HG02870 (cell line): ENCODE measurements around the gene BMPR1B.
"Not testable (repeated sequence)": the region's sequence is repeated elsewhere in the genome, so short reads cannot be mapped to it uniquely, and the experiment has no call there.

Experiments used
- ATAC-seq: cut with Tn5 transposase; IDR thresholded peaks from one replicate; pipeline ENCODE4 v1.9.1; 2021; ENCODE audit warnings: mild to moderate bottlenecking, moderate library complexity; ENCODE audit not compliant: unreplicated experiment

Gene BMPR1B

DNA sequence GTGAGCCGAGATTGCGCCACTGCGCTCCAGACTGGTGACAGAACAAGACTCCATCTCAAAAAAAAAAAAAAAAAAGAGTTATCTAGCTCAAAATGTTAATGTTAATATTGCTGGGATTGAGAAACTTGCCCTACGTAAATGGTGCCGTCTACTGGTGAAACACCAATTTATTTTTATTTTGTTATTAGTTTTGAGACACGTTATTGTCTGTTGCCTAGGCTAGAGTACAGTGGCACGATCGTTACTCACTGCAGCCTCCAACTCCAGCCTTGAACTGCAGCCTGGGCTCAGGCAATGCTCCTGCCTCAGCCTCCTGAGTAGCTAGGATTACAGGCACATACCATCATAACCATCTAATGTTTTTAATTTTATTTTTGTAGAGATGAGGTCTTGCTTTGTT, 262.8 kb downstream of the BMPR1B start:
- no peak for ATAC-seq

DNA sequence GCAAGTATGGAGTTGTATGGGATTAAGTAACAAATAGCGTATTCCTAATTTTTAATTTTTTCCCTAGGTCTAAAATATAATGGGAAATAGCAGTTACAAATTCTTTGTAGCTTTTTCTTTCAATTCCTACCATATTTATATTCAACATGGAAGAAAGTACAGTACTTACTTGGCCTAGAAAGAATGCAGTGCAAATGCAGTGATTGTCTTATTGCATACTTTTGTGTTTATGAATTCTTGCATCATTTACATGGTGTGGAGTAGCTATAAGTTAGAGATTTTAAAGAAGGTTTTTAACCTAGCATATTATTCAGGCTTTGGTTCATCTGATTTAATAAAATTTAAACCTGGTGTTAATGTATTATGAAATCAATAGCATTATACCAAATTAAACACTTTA, 263.3 kb downstream of the BMPR1B start:
- no peak for ATAC-seq

DNA sequence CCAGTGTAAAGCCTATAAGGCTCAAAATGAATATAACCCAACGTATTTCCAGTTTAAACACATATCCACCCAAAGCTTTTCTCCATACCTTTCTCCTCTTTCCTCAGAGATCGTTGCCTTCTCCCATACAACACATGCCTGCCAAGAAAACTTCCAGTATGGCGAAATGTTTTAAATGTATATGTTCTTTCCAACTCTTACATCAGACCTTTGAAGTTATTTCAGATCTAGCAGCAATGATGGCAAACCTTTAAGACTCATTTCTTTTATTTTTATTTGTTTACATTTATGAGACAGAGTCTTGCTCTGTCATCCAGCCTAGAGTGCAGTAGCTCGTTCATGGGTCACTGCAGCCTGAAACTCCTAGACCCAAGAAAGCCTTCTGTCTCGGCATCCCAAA, 265.4 kb downstream of the BMPR1B start:
- no peak for ATAC-seq

DNA sequence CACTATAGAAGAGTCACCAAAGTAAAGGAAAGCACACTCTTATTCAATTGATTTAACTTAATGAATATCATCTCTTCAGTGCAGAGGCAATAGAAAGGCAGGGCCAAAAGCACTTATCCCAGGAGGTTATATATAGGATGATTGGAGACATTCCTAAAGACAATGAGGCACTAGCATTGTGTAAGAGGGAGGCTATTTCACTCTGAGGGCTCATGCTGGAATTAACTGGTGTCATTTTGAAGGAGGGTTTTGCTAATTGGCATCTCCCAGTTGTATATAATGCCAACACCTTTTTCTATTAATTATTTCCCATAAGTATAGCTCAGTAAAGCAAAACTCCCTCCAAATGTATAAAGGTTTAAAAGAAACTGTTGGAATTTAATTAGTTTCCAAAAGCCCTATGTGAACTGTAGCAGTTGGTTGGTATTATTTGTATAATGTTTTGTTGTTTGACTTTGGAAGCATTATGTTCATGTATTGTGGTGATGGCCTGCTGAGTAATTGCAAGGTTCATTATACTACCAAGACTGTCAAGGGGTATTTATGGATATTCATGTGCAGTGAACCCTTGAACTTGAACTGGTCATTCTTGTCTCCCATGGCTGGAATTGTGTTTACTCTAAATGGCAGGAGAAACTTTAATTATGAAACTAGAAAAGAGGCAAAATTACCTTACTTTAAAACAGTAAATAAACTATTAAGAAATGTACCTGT, 270.3 kb downstream of the BMPR1B start:
- no peak for ATAC-seq

DNA sequence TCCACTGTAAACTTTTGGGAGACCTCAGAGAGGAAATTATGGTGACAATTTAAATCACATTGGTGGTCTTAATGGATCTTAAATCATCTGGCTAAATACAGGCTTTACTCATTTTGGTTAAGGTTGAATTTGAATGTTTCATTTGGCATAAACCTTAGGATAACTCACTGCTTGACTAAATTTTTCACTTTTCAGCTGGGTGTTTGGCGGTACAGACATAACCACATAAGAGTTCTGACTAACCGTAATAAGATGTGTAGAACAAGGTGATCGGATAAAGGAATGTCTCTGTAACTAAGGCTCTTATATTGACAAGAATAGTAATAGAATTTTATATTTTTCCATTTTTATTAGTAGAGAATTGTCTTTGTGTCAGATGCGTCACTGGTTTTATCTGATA, 281.0 kb downstream of the BMPR1B start:
- ATAC-seq, result no peak

DNA sequence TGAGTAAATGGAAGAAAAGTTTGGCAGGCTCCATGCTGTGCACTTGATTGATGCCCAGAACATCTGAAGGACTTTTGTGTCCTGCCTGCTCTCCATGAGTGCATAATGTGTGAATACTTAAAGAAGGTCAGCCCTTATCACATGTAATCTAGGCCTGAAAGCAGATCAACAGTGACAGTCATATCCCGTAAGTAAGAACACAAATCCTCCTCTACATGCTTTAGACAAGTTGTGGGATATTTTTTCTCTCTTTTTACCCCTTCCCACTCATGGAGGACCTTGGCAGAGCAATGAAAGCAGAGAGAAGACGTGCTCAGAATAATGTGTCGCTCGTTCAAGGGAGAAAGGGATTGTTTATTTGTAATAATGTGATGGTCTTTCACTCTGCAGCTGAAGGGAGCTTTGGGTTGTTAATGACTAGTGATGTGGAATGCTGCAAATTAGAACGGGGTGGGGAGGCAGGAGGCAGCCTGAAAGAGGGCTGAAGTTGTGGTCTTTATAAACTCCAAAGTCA, 286.6 kb downstream of the BMPR1B start:
- no peak for ATAC-seq

DNA sequence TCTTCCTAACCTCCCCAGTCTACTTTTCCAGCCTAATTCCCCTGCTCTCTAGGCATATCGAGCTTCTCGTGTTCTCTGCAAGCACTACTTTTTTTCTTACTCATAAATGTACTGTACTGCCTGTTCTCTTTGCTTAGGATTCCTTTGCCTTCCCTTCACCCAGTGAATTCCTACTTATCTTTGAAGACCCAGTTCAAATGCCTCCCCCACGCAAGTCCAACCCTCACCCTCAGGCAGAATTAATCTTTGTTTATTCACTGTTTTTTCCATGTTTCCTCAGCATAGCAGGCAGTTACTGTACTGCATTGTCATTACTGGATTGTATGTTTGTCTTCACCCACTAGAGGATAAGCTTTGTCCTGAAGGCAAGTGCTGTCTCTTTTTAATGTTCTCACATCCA, 287.7 kb downstream of the BMPR1B start:
- ATAC-seq, result no peak

DNA sequence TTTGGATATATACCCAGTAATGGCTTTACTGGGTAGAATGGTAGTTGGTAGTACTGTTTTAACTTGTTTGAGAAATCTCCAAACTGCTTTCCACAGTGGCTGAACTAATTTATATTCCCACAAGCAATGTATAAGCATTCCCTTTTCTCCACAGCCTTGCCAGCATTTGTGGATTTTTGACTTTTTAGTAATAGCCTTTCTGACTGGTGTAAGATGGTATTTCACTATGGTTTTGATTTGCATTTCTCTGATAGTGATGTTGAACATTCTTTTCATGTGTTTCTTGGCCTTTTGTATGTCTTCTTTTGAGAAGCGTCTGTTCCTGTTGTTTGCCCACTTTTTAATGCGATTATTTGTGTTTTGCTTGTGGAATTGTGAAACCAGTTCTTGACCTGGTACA, 290.5 kb downstream of the BMPR1B start:
- no peak for ATAC-seq

DNA sequence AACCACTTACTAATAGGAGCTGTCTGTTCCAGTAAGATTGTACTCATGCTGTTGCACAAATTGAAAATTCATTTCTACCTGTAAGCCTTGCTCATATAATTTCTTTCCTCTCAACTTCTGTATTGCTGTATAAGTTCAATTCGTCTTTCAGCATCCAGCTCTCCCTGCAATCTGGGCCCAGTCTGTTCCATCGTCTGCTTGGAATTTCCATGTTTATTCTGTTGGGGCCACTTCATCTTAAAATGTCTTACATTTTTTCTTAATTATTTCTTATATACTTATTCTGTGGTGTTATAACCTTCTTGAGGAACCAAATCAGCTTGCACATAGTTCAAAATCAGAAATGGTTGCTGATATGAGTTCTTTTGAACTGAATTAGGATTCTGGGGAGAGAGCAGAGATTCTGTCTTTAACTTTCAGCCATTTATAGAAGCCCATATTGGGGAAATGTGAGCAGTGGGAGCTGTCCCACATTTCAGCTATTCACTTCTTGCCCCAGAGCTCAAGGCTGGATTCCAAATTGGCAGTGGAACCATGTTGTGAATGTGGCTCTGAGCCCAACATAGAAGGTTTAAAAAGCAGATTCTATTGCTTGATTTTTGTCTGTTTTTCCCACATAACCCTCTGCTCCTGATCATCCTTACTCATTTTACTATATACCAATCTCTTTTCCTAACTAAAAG, 291.9 kb downstream of the BMPR1B start:
- no peak for ATAC-seq

DNA sequence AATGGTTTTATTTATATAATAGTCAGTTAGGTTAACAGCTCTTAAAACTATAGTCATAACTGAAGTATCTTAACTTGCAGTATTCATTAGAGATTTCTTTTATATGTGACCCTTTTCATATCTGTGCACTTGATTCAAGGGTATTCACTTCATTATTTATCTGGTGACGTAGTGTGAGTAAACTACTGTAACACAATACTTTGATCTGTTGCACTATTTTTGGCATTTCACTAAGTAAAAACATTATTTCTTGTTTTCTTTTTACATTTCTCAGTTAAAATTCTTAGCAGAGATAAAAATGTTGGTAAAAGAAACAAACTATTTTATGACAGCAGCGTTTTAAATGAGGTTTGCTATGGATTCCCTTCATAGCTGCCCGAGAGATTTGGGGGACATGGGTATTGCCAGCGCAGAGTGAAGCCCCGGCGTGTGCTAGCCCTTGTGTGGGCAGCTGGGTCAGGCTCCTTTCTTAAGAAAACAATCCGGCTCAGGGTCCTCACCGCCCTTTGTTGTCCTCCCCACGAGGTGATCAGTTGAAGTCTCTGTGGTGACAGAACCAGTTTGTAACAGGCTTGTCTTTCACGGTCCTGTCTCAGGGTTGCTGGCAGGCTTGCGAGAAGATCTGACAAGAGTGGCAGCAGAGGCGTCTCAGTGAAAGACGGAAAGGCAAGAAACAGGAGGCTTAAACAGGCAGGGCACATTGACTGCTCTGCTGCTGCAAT, 293.4 kb downstream of the BMPR1B start:
- ATAC-seq, result no peak

DNA sequence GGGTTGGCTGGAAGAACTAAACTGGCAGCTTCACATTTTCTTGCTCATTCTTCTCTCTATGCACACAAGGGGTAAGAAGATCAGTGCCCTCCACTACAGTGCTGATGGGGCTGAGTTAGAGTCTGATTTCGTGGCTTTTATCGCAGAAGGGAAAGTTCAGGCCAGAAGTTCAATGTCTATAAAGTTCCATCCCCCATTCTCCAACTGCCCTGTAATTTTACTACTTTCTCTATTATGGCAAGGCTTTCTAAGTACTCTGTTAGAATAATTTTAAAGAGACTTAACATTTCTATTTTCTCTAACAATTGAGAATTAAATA, 293.9 kb downstream of the BMPR1B start:
- no peak for ATAC-seq

DNA sequence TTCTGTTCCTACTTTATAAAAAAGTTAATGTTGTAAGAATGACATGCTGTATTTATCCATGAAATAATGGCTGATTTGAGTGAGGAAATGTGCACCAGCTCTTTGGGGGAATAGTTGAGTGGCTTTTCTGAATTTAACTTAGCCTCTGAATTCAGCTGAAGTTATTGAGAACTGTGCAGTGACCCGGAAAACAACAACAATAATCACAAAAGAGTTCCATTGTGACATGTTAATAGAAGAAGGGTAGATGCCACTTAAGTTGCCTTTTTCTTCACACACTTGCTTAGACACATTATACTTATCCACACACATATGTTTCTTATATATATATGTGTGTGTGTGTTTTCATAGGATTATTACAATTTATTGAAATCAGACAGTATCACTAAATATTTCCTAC, 301.2 kb downstream of the BMPR1B start:
- ATAC-seq, result no peak

DNA sequence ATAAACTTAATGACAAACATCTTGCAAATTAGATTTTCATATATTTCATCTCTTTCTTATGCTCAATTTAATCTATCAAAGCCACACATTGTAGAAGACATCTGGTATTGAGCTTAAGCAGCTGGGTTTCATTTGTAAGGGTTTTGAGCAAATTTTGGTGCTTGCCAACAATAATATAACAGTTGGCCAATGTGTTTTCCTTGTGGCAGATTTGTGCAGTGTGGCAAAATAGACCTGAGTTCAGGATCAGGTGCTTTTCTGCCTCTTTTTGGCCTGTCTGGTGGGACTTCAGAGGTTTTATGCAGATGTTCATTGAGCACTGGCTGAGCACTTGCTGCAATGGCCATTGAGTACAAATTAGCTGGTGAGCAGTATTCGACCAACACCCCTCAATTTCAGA, 301.9 kb downstream of the BMPR1B start:
- ATAC-seq, result no peak

DNA sequence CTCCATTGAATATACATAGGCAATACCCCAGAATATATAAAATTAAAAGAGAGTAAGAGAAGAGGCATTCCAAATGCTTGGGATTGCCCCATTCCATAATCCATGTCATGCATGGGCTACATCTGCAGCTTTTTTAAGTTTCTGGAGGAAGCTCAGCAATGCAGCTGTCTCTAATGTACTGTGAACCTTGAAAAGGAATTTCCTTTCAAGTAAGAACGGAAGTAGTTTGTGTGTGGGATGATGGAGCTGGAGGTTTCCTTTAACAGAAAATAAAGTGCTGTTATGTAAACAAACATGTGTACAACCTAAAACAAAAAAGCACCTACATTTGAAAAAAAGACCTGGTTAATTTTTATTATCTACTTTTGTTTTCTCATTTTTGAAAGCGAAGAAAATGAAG, 303.5 kb downstream of the BMPR1B start:
- no peak for ATAC-seq

DNA sequence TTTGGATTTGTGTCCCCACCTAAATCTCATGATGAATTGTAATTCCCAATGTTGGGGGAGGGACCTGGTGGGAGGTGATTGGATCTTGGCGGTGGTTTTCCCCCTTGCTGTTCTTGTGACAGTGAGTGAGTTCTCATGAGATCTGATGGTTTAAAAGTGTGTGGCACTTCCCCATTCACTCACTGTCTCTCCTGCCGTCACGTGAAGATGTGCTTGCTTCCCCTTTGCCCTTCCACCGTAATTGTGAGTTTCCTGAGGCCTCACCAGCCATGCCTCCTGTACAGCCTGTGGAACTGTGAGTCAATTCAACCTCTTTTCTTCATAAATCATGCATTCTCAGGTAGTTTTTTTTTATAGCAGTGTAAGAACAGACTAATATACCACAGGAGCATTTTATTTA, 304.0 kb downstream of the BMPR1B start:
- ATAC-seq, result not testable (repeated sequence)

DNA sequence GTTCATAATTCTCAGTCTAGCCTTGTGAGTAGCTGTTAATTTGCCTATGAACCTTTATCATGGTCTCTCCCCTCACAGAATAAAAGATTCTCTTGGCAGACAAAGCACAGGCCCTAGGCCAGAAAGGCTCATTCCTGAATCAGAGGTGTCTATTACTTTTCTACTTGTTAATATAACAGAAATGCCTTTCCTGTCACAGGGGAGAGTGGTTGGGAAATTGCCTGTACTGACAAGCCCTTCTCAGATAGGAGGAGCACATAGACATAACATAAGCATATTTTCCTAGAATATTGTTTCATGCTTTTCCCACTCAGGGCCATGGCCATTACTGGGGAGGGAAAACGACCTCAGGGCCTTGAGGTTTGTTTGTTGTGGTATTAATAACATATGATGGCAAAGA, 308.3 kb downstream of the BMPR1B start:
- ATAC-seq, result no peak

DNA sequence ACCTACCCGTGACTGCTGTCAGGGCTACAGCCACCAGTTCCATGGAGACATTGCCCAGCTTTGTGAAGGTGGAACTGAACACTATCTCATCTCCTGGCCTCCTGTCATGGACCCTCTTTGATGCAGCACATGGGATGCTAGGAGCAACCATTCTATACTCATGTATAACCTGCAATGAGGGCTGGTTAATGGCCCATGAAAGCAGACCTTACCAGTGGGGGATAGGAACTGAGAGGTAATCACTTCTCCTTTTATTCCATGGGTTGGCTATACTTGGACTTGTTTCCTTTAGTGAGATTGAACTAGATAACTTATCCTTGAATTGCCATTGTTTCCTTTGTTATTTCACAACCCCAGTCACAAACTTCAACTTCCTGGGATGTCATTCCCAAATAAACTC, 310.6 kb downstream of the BMPR1B start:
- no peak for ATAC-seq

DNA sequence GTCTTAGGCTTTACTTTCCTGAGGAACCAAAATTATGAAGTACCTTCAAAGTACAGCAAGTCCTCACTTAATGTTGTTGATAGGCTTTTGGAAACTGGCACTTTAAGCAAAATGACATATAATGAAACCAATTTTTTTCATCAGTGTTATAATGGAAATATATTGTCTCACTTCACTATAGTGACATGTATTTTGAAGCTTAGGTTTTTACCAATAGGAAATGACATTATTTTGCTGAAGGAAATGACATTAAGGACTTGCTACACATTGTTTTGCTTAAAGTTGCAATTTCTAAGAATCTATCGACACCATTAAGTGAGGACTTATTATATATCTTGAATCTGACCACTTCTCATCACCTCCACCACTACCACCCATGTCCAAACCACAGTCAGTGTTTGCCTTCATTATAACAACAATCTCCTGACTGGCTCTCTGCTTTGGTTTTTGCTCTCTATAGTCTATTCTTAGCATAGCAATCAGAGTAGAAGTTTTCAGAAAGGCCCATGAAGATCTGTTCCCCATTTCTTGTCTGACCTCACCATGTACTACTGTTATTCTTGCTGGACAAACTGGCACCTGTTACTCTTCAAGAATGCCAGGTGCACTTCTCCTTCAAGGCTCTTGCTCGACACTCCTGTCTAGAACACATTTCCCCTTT, 311.2 kb downstream of the BMPR1B start:
- ATAC-seq, result no peak

DNA sequence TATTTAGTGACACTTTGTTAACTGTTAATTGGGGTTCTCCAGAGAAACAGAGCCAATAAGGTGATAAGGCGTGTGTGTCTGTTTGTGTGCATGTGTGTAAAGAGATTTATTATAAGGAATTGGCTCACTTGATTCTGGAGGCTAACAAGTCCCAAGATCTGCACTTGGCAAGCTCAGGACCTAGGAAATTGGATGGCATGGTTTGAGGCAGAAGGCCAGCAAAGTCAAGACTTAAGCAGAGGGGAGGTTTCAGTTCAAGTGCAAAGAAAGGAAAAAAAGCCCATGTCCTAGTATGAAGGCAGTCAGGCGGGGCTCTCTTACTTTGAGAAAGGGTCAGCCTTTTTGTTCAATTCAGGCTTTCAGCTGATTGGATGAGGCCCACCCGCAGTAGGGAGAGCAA, 314.1 kb downstream of the BMPR1B start:
- ATAC-seq, result no peak

DNA sequence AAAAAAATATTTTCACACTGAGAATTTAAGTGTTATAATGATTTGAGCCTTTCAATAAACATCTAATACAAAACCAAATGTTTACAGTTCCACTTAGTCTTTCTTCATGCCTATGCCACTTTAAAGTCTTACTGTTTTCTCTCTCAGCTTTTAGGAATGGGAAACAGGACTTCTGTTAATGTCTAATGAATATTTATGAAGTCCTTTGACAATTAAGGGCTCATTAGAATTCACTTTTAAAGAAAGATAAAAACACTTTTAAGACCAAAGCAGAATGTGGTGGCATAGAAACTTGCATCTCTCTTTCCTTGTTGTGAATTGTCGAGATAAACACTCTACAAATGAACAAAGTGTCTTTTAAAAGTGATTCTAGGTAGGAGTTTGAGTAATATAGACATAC, 315.9 kb downstream of the BMPR1B start:
- no peak for ATAC-seq

DNA sequence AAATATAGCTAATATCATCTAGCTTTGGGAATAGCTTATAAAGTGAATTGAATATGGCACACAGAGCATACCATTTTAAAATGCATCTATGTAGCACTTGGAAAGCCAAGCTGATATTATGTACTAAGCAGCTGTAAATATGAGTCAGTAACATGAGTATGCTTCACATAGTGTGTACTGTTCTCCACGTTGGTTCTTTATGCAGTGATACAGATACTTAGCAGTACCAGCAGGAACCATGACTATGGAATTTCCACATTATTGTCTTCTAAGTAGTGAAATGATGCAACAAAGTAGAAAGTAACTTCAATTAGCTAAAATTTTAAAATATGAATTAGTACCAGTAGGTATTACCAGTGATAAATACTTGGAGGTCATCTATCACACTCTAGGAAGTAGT, 320.1 kb downstream of the BMPR1B start:
- ATAC-seq, result no peak

DNA sequence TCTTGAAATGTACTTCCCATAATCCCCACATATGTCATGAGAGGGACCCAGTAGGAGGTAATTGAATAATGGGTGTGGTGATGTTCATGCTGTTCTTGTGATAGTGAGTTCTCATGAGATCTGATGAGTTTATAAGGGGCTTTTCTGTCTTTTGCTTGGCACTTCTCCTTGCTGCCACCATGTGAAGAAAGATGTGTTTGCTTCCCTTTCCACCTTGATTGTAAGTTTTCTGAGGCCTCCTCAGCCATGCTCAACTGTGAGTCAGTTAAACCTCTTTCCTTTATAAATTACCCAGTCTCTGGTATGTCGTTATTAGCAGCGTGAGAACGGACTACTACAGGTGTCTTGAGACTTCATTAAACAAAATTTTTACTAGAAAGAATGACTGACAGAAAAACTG, 323.2 kb downstream of the BMPR1B start:
- no peak for ATAC-seq
